ENCODE measurements around the gene ZNF606.

The ZNF606 gene

DNA sequence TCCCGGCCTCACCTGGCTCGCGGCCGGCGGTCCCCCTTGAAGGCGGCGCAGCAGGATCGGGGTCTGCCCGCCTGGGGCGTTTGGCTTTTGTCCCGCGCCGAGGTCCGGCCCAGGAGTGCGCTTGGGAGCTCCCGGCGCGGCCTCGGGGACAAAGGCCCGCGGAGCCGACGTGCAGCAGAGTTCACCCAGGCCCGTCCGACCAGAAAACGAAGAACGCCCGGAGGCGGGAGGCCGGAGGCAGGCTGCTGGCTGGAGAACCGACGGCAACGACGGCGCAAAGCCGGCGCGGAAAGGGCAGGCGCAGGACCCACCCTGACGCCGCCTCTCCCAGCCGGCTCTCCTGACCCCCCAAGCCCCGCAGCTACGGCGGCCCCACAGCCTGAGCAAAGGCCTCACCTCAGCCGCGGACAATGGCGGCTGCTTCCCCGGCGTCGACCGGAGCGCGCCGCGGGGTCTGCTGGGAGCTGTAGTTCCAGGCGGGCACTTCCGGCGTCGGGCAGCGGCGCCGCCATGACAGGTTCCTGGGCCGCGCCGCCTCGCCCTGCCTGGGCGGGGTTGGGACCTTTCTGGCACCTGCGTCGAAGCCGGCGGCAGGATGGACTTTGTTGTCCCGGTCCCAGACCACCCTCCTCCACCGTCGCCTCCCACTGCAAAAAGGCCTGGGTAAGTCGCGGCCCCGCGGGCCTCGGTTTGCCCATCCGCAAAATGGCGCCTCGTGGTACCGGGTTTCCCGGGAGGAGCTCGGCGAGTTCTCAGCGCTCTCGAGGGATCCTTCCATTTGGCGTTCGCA lies at the start of gene ZNF606:
Gene ZNF606, minus strand, starts transcription at position 437 of the 790 bp plus-strand sequence. CDS start 1,501 bp downstream, outside the sequence.
- Histone ChIP-seq H3K4me2 (peak within 1 kb of the TSS; percentile 9; the same call in 1 of the 2 replicates), H3K9ac (peak within 1 kb of the TSS; percentile 49; the same call in 1 of the 2 replicates), H3K79me2 (ENCODE audit: insufficient read depth, low read depth) (no peaks in the 10 kb centered on the region), H3K27ac (peak within 1 kb of the TSS; percentile 33; the same call in 1 of the 2 replicates), H2AFZ (ENCODE audit: low read depth) (peak within 1 kb of the TSS; percentile 87), H3K36me3 (ENCODE audit: insufficient read depth) (no peaks in the 10 kb centered on the region), H3K4me1 (ENCODE audit: low read depth, poor library complexity, severe bottlenecking) (no peaks in the 10 kb centered on the region), H3K27me3 (ENCODE audit: insufficient read depth, low read depth) (no peaks in the 10 kb centered on the region), H4K20me1 (ENCODE audit: insufficient read depth) (no peaks in the 10 kb centered on the region), H3K4me3 (IDR thresholded peaks at IDR 0.05; ENCODE audit: insufficient read depth, low read depth, low read length) (no peak within 1 kb of the TSS)
- TF ChIP-seq, protein P1, sequence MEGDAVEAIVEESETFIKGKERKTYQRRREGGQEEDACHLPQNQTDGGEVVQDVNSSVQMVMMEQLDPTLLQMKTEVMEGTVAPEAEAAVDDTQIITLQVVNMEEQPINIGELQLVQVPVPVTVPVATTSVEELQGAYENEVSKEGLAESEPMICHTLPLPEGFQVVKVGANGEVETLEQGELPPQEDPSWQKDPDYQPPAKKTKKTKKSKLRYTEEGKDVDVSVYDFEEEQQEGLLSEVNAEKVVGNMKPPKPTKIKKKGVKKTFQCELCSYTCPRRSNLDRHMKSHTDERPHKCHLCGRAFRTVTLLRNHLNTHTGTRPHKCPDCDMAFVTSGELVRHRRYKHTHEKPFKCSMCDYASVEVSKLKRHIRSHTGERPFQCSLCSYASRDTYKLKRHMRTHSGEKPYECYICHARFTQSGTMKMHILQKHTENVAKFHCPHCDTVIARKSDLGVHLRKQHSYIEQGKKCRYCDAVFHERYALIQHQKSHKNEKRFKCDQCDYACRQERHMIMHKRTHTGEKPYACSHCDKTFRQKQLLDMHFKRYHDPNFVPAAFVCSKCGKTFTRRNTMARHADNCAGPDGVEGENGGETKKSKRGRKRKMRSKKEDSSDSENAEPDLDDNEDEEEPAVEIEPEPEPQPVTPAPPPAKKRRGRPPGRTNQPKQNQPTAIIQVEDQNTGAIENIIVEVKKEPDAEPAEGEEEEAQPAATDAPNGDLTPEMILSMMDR (conservative IDR thresholded peaks at IDR 0.05; ENCODE audit: low read depth, low read length): no peak

DNA sequence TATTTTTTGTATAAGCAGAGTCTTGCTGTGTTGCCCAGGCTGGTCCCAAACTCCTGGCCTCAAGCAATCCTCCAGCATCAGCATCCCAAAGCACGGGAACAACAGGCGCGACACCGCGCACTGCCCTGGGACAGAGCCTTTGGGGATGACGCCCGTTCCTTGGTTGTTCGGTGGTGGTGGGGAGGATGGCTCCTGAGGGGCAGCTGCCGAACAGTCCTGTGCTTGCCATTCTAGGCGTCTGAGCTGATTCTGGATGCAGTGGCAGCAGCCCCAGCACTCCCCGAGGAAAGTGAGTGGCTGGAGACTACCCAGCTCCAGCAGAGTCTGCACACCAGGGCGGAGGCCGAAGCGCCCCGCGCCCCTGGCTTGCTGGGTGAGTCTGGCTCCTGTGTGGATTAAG lies 49.6 kb upstream of the ZNF606 start:
- no peak overlapping the region for H3K27ac ChIP-seq
- no peaks in the 10 kb centered on the region for H3K79me2 ChIP-seq (ENCODE audit: insufficient read depth, low read depth)
- H3K36me3 ChIP-seq (ENCODE audit: insufficient read depth): no peaks in the 10 kb centered on the region
- no peak overlapping the region for H2AFZ ChIP-seq (ENCODE audit: low read depth)
- no peaks in the 10 kb centered on the region; the same call in 1 of the 2 replicates for H3K27me3 ChIP-seq (ENCODE audit: insufficient read depth, low read depth)
- no peaks in the 10 kb centered on the region for H4K20me1 ChIP-seq (ENCODE audit: insufficient read depth)
- no peak overlapping the region for H3K4me2 ChIP-seq
- H3K4me1 ChIP-seq (ENCODE audit: low read depth, poor library complexity, severe bottlenecking): no peaks in the 10 kb centered on the region
- TF ChIP-seq, protein P1 (conservative IDR thresholded peaks at IDR 0.05; ENCODE audit: low read depth, low read length): no peak
- H3K4me3 ChIP-seq (IDR thresholded peaks at IDR 0.05; ENCODE audit: insufficient read depth, low read depth, low read length): no peak overlapping the region
- H3K9ac ChIP-seq: no peak overlapping the region

DNA sequence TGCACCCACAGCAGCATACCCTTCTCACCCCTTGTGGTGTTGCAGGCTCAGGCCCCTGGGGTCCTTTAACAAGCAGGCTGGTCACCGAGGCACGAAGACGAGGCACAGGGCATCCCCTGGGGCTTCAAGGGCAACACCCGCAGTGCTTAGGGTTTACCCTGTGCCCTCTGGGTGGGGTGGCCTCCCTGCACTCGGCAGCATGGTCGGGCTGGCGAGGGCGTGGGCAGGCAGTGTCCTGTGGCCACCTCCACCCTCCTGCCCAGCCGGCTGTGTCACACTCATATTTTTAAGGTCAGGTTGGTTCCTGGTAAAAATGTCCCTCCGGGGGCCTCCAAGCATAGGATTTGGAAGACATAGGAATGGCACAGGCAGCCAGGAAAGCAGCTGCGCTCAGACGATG lies 45.1 kb upstream of the ZNF606 start:
- no peaks in the 10 kb centered on the region for H4K20me1 ChIP-seq (ENCODE audit: insufficient read depth)
- no peaks in the 10 kb centered on the region for H3K79me2 ChIP-seq (ENCODE audit: insufficient read depth, low read depth)
- H3K27me3 ChIP-seq (ENCODE audit: insufficient read depth, low read depth): peaks cover 2% of the 10 kb centered on the region; the same call in 1 of the 2 replicates
- no peaks in the 10 kb centered on the region for H3K36me3 ChIP-seq (ENCODE audit: insufficient read depth)
- H3K27ac ChIP-seq: no peak overlapping the region
- no peak overlapping the region for H3K9ac ChIP-seq
- no peak overlapping the region for H3K4me2 ChIP-seq
- no peak overlapping the region for H3K4me3 ChIP-seq (IDR thresholded peaks at IDR 0.05; ENCODE audit: insufficient read depth, low read depth, low read length)
- no peak overlapping the region for H2AFZ ChIP-seq (ENCODE audit: low read depth)
- TF ChIP-seq, protein P1 (conservative IDR thresholded peaks at IDR 0.05; ENCODE audit: low read depth, low read length): no peak
- H3K4me1 ChIP-seq (ENCODE audit: low read depth, poor library complexity, severe bottlenecking): no peaks in the 10 kb centered on the region

DNA sequence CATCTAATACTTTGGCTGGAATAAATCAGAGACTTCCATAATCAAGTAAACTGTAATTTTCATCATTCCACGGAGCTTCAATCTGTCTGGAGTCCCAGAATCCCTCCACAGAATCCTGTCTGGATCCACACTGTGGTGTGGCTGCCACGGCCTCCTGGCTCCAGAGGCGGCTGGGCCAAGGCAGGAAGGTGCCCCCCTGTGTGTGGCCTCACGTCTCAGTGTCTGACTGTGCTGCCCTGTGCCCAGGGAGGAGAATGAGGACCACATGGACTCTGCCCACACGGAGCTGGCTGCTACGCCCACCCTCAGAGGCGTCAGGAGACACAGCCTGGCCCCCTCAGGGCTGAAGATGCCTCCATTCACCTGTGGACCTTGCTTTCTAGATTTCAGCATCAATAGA lies 44.2 kb upstream of the ZNF606 start:
- no peak overlapping the region for H3K9ac ChIP-seq
- TF ChIP-seq, protein P1 (conservative IDR thresholded peaks at IDR 0.05; ENCODE audit: low read depth, low read length): no peak
- no peak overlapping the region for H3K27ac ChIP-seq
- H2AFZ ChIP-seq (ENCODE audit: low read depth): no peak overlapping the region
- H3K4me1 ChIP-seq (ENCODE audit: low read depth, poor library complexity, severe bottlenecking): no peaks in the 10 kb centered on the region
- no peaks in the 10 kb centered on the region for H3K36me3 ChIP-seq (ENCODE audit: insufficient read depth)
- H3K79me2 ChIP-seq (ENCODE audit: insufficient read depth, low read depth): no peaks in the 10 kb centered on the region
- H4K20me1 ChIP-seq (ENCODE audit: insufficient read depth): no peaks in the 10 kb centered on the region
- H3K27me3 ChIP-seq (ENCODE audit: insufficient read depth, low read depth): peaks cover 2% of the 10 kb centered on the region; the same call in 1 of the 2 replicates
- no peak overlapping the region for H3K4me3 ChIP-seq (IDR thresholded peaks at IDR 0.05; ENCODE audit: insufficient read depth, low read depth, low read length)
- H3K4me2 ChIP-seq: no peak overlapping the region

All from KMS-11 (cell line).